Activated T-cell treated with anti-CD3 and anti-CD28 coated beads, Interleukin-2, amount 50 U/mL, for 1 hour (primary cell): ENCODE results near the gene URGCP.
A peak's percentile ranks its signal among the peaks of the same experiment; 100 is the strongest.
"Not testable (repeated sequence)": the region's sequence is repeated elsewhere in the genome, so short reads cannot be mapped to it uniquely, and the experiment has no call there.

Experiments used
- DNase-seq: peaks from one replicate; pipeline ENCODE4 v3.0.0-alpha.2; 2020

URGCP gene

GRCh38 chr7:43871064-43871463, 35.3 kb downstream of the URGCP start:
- no peak for DNase-seq

GRCh38 chr7:43870316-43870715, 36.1 kb downstream of the URGCP start:
- no peak for DNase-seq

- no peak for DNase-seq
Measured at GRCh38 chr7:43869867-43870240, 36.5 kb downstream of the URGCP start.

GRCh38 chr7:43869006-43869866, 37.2 kb downstream of the URGCP start, which contains the start of gene MRPS24:
TSS of gene MRPS24 (minus strand) at chr7:43869517. CDS start at chr7:43869495, 22 bp downstream.
- DNase-seq: peak; percentile 96

GRCh38 chr7:43868681-43869005, 37.8 kb downstream of the URGCP start:
- no peak for DNase-seq

GRCh38 chr7:43868181-43868580, 38.2 kb downstream of the URGCP start:
- DNase-seq: no peak

- DNase-seq: no peak
Measured at GRCh38 chr7:43865277-43865676, 41.1 kb downstream of the URGCP start.

GRCh38 chr7:43864126-43864525, 42.3 kb downstream of the URGCP start:
- no peak for DNase-seq

GRCh38 chr7:43856996-43857395, 49.4 kb downstream of the URGCP start:
- DNase-seq: no peak

GRCh38 chr7:43856316-43856715, 50.1 kb downstream of the URGCP start:
- no peak for DNase-seq

- no peak for DNase-seq
Measured at GRCh38 chr7:43855176-43855575, 51.2 kb downstream of the URGCP start.

- DNase-seq: no peak
Measured at GRCh38 chr7:43851805-43852204, 54.6 kb downstream of the URGCP start.

- DNase-seq: no peak
Measured at GRCh38 chr7:43850348-43851116, 55.9 kb downstream of the URGCP start.

- DNase-seq: no peak
Measured at GRCh38 chr7:43849047-43849446, 57.3 kb downstream of the URGCP start.

GRCh38 chr7:43847496-43847895, 58.9 kb downstream of the URGCP start:
- no peak for DNase-seq

GRCh38 chr7:43844662-43845061, 61.7 kb downstream of the URGCP start:
- DNase-seq: no peak

GRCh38 chr7:43844257-43844656, 62.1 kb downstream of the URGCP start:
- no peak for DNase-seq

- DNase-seq: no peak
Measured at GRCh38 chr7:43843296-43843695, 63.1 kb downstream of the URGCP start.

GRCh38 chr7:43838201-43838658, 68.2 kb downstream of the URGCP start:
- no peak for DNase-seq

- DNase-seq: peak; percentile 30
Measured at GRCh38 chr7:43834463-43835251, 71.7 kb downstream of the URGCP start.

- not testable (repeated sequence) for DNase-seq
Measured at GRCh38 chr7:43830917-43831316, 75.5 kb downstream of the URGCP start.
